Measurements from ENCODE around the gene FICD.

FICD gene

GRCh38 chr12:108563136-108563803, 48.2 kb downstream of the FICD start:
- no peak for FAIRE-seq
- DNase-seq (ENCODE audit: insufficient read length, low spot score): no peak
- TF ChIP-seq CTCF (IDR thresholded peaks at IDR 0.05; ENCODE audit: insufficient read depth, missing control alignments): peak; percentile 96

- no peak for TF ChIP-seq CTCF (IDR thresholded peaks at IDR 0.05; ENCODE audit: insufficient read depth, missing control alignments)
- DNase-seq (ENCODE audit: insufficient read length, low spot score): no peak
- FAIRE-seq: no peak
Measured at GRCh38 chr12:108563804-108564151, 48.7 kb downstream of the FICD start.

- no peak for TF ChIP-seq CTCF (IDR thresholded peaks at IDR 0.05; ENCODE audit: insufficient read depth, missing control alignments)
- FAIRE-seq (no peak), DNase-seq (ENCODE audit: insufficient read length, low spot score) (no peak)
Measured at GRCh38 chr12:108564724-108565123, 49.6 kb downstream of the FICD start.

GRCh38 chr12:108565146-108565545, 50.1 kb downstream of the FICD start:
- TF ChIP-seq CTCF (IDR thresholded peaks at IDR 0.05; ENCODE audit: insufficient read depth, missing control alignments): no peak
- no peak for FAIRE-seq
- DNase-seq (ENCODE audit: insufficient read length, low spot score): no peak

GRCh38 chr12:108565976-108566375, 50.9 kb downstream of the FICD start:
- DNase-seq (ENCODE audit: insufficient read length, low spot score): no peak
- FAIRE-seq: no peak

GRCh38 chr12:108566452-108566851, 51.4 kb downstream of the FICD start:
- no peak for FAIRE-seq
- DNase-seq (ENCODE audit: insufficient read length, low spot score): no peak
- TF ChIP-seq CTCF (IDR thresholded peaks at IDR 0.05; ENCODE audit: insufficient read depth, missing control alignments): no peak

More at GRCh38 chr12:108565976-108566375, 50.9 kb downstream of the FICD start:
- TF ChIP-seq CTCF (IDR thresholded peaks at IDR 0.05; ENCODE audit: insufficient read depth, missing control alignments): no peak

- no peak for DNase-seq (ENCODE audit: insufficient read length, low spot score)
- no peak for TF ChIP-seq CTCF (IDR thresholded peaks at IDR 0.05; ENCODE audit: insufficient read depth, missing control alignments)
- no peak for FAIRE-seq
Measured at GRCh38 chr12:108567406-108568337, 52.6 kb downstream of the FICD start.

Measured in D721Med (cell line).